Endodermal cell (in vitro differentiated cells): ENCODE results near the gene BRCA1. TPM values are rescaled to one million over a fixed set of nuclear protein-coding genes. Genes with fewer than 3 reads are reported as not detected.
A peak's percentile ranks its signal among the peaks of the same experiment; 100 is the strongest.

Experiments used
- DNase-seq: peaks from one replicate; pipeline ENCODE4 v3.0.0-alpha.2; 2017
- H3K27ac ChIP-seq: 2 replicates; pipeline ENCODE4 v1.5.1; 2013; ENCODE audit warnings: mild to moderate bottlenecking, low read depth, low read length, moderate library complexity
- H3K27me3 ChIP-seq: 2 replicates; pipeline ENCODE4 v1.6.1; 2013; ENCODE audit warnings: mild to moderate bottlenecking, low read length, moderate library complexity; ENCODE audit not compliant: insufficient read depth, control insufficient read depth, poor library complexity, severe bottlenecking
- H3K36me3 ChIP-seq: 2 replicates; pipeline ENCODE4 v1.7.0; 2013; ENCODE audit warnings: mild to moderate bottlenecking, low read length, moderate library complexity; ENCODE audit not compliant: control insufficient read depth, insufficient read depth
- H3K4me1 ChIP-seq: one replicate; pipeline ENCODE4 v1.7.0; 2013; ENCODE audit warnings: low read length; ENCODE audit not compliant: control insufficient read depth, insufficient read depth
- H3K4me3 ChIP-seq: 2 replicates; pipeline ENCODE4 v1.5.1; 2013; ENCODE audit warnings: mild to moderate bottlenecking, low read length, moderate library complexity
- H3K9ac ChIP-seq: 2 replicates; pipeline ENCODE4 v1.6.1; 2013; ENCODE audit warnings: mild to moderate bottlenecking, low read length, moderate library complexity; ENCODE audit not compliant: poor library complexity, severe bottlenecking; ENCODE audit errors: extremely low read depth
- H3K9me3 ChIP-seq: 2 replicates; pipeline ENCODE4 v1.6.1; 2013; ENCODE audit warnings: mild to moderate bottlenecking, low read length, moderate library complexity; ENCODE audit not compliant: control insufficient read depth
- H3K27ac Mint-ChIP-seq: 2 replicates; pipeline ENCODE4 v1.8.0; 2020; ENCODE audit warnings: mixed read lengths
- H3K27me3 Mint-ChIP-seq: 2 replicates; pipeline ENCODE4 v1.8.0; 2021; ENCODE audit warnings: mild to moderate bottlenecking, mixed read lengths; ENCODE audit not compliant: insufficient read depth
- H3K36me3 Mint-ChIP-seq: 2 replicates; pipeline ENCODE4 v1.8.0; 2020; ENCODE audit warnings: low read depth, mixed read lengths
- H3K4me1 Mint-ChIP-seq: 2 replicates; pipeline ENCODE4 v1.8.0; 2020; ENCODE audit warnings: mixed read lengths
- H3K4me3 Mint-ChIP-seq: 2 replicates; pipeline ENCODE4 v1.8.0; 2020; ENCODE audit warnings: mild to moderate bottlenecking, moderate library complexity, mixed read lengths
- H3K9me3 Mint-ChIP-seq: 2 replicates; pipeline ENCODE4 v1.8.0; 2020; ENCODE audit warnings: mild to moderate bottlenecking, mixed read lengths
- WGBS, 2 experiments: methylation state at CpG; one replicate each; pipeline versions ENCODE4 v1.1.5 to v1.1.7; 2013; ENCODE audit warnings: missing lambda C conversion rate in 2 of 2, mixed read lengths in 1 of 2; ENCODE audit not compliant: insufficient coverage in 1 of 2, insufficient read length in 1 of 2; 5-methylcytosine and 5-hydroxymethylcytosine counted together
- total RNA-seq, 2 donors: library from RNA; stranded (reverse); fragmentation: NEBNext Ultra II Directional in 1 of 2; extraction: Animal tissue kit (Norgen Biotek cat#: 25700) in 1 of 2; gene quantifications; 2 replicates in 1 of 2; 3 replicates in 1 of 2; pipeline ENCODE4 v1.2.1, GENCODE V29; 2021
- TF ChIP-seq, protein P1 (sequence below): fragments of 200-600 bp; sonication (generic); conservative IDR thresholded peaks from 2 replicates; pipeline ENCODE4 v1.5.0; 2021; ENCODE audit warnings: antibody characterized with exemption, mild to moderate bottlenecking

The BRCA1 gene
- total RNA-seq, 2 donors from 2014 or later, result 45.4 to 59.0 TPM

DNA sequence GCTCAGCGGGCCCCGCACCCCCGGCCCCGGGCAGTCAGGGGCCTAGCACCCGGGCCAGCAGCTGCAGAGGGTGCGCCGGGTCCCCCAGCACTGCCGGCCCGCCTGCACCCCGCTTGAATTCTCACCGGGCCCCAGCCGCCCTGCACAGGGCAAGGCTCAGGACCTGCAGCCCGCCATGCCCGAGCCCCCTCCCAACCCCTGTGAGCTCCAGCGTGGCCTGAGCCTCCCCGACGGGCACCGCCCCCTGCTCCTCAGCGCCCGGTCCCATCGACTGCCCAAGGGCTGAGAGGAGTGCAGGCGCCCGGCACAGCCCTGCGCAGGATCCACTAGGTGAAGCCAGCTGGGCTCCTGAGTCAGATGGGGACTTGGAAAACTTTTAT is 1.7 kb upstream of the BRCA1 start:
- peak; percentile 42 for DNase-seq
- no peak overlapping the region for H3K4me3 ChIP-seq
- H3K27ac Mint-ChIP-seq, result no peak overlapping the region
- peaks cover 16% of the 10 kb centered on the region for H3K36me3 ChIP-seq
- H3K27me3 Mint-ChIP-seq, result no peaks in the 10 kb centered on the region
- H3K36me3 Mint-ChIP-seq, result peaks cover 38% of the 10 kb centered on the region
- peaks cover 5% of the 10 kb centered on the region for H3K4me1 Mint-ChIP-seq
- H3K27ac ChIP-seq, result no peak overlapping the region
- 96 to 98% methylated on average over 12 to 24 of the region's 24 CpGs for WGBS, 2 experiments
- H3K9me3 Mint-ChIP-seq, result peaks cover 11% of the 10 kb centered on the region
- no peaks in the 10 kb centered on the region for H3K27me3 ChIP-seq
- H3K9me3 ChIP-seq, result no peaks in the 10 kb centered on the region
- H3K4me3 Mint-ChIP-seq, result peak overlapping the region; percentile 41
- no peaks in the 10 kb centered on the region for H3K4me1 ChIP-seq
- H3K9ac ChIP-seq, result no peak overlapping the region
- TF ChIP-seq, protein P1, sequence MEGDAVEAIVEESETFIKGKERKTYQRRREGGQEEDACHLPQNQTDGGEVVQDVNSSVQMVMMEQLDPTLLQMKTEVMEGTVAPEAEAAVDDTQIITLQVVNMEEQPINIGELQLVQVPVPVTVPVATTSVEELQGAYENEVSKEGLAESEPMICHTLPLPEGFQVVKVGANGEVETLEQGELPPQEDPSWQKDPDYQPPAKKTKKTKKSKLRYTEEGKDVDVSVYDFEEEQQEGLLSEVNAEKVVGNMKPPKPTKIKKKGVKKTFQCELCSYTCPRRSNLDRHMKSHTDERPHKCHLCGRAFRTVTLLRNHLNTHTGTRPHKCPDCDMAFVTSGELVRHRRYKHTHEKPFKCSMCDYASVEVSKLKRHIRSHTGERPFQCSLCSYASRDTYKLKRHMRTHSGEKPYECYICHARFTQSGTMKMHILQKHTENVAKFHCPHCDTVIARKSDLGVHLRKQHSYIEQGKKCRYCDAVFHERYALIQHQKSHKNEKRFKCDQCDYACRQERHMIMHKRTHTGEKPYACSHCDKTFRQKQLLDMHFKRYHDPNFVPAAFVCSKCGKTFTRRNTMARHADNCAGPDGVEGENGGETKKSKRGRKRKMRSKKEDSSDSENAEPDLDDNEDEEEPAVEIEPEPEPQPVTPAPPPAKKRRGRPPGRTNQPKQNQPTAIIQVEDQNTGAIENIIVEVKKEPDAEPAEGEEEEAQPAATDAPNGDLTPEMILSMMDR, result no peak

DNA sequence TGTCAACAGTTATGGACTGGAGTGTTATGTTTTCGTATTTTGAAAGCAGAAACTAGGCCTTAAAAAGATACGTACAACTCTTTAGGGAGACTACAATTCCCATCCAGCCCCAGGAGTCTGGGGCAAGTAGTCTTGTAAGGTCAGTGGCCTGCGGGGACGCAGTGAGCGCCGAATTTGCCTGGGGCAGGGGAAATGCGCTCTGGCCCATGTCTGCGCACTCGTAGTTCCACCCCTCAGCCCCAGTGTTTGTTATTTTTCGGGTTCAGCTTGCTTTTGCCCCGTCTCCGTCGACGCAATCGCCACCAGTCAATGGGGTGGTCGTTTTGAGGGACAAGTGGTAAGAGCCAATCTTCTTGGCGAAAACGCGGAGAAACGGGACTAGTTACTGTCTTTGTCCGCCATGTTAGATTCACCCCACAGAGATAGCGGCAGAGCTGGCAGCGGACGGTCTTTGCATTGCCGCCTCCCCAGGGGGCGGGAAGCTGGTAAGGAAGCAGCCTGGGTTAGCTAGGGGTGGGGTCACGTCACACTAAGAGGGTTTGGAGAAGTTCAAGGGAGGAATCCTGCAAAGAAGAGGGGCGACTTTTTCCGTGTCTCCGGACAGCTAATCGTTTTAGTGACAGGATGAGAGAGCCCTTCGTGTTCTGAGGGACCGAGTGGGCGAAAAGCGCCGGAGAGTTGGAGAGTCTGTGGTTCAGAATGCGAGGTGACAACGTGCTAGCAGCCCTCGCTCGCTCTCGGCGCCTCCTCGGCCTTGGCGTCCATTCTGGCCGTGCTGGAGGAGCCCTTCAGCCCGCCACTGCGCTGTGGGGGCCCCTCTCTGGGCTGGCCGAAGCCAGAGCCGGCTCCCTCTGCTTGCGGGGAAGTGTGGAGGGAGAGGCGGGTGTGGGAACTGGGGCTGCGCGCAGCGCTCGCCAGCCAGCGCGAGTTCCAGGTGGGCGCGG is 1.1 kb upstream of the BRCA1 start:
- peak; percentile 59 for DNase-seq
- Mint-ChIP-seq H3K36me3 (peaks cover 40% of the 10 kb centered on the region), H3K4me3 (peak overlapping the region; percentile 85), H3K27ac (peak overlapping the region; percentile 98), H3K9me3 (peaks cover 11% of the 10 kb centered on the region), H3K27me3 (no peaks in the 10 kb centered on the region), H3K4me1 (peaks cover 5% of the 10 kb centered on the region)
- no peaks in the 10 kb centered on the region for H3K9me3 ChIP-seq
- 86 to 88% methylated on average over 18 to 53 of the region's 59 CpGs for WGBS, 2 experiments
- TF ChIP-seq, protein P1, result no peak
- H3K4me3 ChIP-seq, result peak overlapping the region; percentile 89
- H3K27ac ChIP-seq, result peak overlapping the region; percentile 26
- peaks cover 19% of the 10 kb centered on the region for H3K36me3 ChIP-seq
- peak overlapping the region; percentile 78 for H3K9ac ChIP-seq
- H3K4me1 ChIP-seq, result no peaks in the 10 kb centered on the region
- H3K27me3 ChIP-seq, result no peaks in the 10 kb centered on the region

DNA sequence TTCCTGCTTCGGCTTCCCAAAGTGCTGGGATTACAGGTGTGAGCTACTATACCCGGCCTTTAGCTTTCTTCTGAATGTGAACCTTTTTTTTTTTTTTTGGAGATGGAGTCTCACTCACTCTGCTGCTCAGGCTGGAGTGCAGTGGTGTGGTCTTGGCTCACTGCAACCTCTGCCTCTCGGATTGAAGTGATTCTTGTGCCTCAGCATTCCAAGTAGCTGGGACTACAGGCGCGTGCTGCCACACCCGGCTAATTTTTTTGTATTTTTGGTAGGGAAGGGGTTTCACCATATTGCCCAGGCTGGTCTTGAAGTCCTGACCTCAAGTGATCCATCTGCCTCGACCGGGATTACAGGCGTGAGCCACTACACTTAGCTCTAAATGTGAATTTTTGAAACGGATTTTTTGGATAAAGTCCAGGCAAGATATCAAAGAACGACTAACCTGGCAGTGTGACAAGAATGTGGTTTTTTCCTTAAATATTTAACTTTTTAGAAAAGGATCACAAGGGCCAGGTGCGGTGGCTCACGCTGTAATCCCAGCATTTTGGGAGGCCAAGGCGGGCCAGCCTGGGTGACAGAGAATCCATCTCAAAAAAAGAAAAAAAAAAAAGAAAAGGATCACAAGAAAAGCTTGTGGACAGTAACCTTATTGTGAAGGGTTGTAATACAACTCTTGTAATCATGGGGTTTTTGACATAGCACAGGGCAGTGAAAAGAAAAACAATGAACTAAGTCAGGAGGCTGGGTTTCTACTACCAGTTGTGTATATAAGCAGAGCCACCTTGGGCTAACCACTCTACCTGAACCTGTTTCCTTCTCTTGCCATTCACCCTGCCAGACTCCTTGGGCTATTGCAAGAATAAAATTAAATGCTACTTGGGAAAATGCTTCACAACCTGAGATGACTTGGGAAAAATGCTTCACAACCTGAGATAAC is 6.2 kb downstream of the BRCA1 start:
- peaks cover 20% of the 10 kb centered on the region for H3K36me3 ChIP-seq
- no peaks in the 10 kb centered on the region for H3K9me3 ChIP-seq
- H3K4me3 ChIP-seq, result no peak overlapping the region
- H3K4me3 Mint-ChIP-seq, result no peak overlapping the region
- no peaks in the 10 kb centered on the region for H3K4me1 ChIP-seq
- no peak overlapping the region for H3K27ac Mint-ChIP-seq
- H3K27me3 ChIP-seq, result no peaks in the 10 kb centered on the region
- H3K9me3 Mint-ChIP-seq, result no peaks in the 10 kb centered on the region
- TF ChIP-seq, protein P1, result no peak
- H3K4me1 Mint-ChIP-seq, result no peaks in the 10 kb centered on the region
- no peak overlapping the region for H3K9ac ChIP-seq
- WGBS, 2 experiments, result 94 to 97% methylated on average over 8 to 14 of the region's 14 CpGs
- DNase-seq, result no peak
- H3K27ac ChIP-seq, result no peak overlapping the region
- H3K36me3 Mint-ChIP-seq, result peaks cover 12% of the 10 kb centered on the region
- no peaks in the 10 kb centered on the region for H3K27me3 Mint-ChIP-seq
